ENCODE measurements around the gene HOXA4.

HOXA4 gene

DNA sequence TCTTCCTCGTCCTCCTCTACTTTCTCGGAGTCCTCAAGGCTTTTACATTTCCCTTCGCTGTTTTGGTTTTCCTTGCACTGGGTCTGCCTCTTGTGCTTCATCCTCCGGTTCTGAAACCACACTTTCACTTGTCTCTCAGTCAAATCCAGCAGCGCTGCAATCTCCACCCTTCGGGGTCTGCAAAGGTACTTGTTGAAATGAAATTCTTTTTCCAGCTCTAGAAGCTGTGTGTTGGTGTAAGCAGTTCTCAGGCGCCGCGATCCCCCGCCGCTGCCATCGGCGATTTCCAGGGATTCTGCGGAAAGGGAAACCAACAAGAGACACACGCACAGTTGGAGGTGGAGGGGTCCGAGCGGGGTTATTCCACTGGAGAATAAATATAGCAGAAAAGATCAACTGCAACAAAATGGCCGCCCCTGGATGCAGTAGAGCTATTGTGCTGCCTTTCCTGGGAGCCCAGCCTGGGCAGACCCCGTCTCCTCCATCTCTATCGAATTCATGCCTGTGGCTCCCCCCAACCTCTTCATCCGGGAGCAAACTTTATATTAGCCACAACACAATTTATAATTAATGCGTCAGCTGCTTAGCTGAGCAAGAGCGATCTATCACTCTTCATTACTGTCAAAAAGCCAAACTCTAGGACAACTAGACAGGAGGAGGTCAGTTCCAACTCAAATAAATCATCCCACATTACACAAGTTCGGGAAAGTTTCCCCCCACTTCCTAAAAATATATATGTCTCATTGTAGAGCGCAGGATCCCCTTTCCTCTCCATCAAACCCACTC, 29.2 kb downstream of the HOXA4 start:
- Histone ChIP-seq H3K4me3 (replicated peaks; ENCODE audit: insufficient read depth, low read length) (no peak overlapping the region), H3K27me3 (ENCODE audit: insufficient read depth, poor library complexity, severe bottlenecking) (peaks cover 38% of the 10 kb centered on the region), H3K27ac (replicated peaks) (no peak overlapping the region)
- TF ChIP-seq, protein P1, sequence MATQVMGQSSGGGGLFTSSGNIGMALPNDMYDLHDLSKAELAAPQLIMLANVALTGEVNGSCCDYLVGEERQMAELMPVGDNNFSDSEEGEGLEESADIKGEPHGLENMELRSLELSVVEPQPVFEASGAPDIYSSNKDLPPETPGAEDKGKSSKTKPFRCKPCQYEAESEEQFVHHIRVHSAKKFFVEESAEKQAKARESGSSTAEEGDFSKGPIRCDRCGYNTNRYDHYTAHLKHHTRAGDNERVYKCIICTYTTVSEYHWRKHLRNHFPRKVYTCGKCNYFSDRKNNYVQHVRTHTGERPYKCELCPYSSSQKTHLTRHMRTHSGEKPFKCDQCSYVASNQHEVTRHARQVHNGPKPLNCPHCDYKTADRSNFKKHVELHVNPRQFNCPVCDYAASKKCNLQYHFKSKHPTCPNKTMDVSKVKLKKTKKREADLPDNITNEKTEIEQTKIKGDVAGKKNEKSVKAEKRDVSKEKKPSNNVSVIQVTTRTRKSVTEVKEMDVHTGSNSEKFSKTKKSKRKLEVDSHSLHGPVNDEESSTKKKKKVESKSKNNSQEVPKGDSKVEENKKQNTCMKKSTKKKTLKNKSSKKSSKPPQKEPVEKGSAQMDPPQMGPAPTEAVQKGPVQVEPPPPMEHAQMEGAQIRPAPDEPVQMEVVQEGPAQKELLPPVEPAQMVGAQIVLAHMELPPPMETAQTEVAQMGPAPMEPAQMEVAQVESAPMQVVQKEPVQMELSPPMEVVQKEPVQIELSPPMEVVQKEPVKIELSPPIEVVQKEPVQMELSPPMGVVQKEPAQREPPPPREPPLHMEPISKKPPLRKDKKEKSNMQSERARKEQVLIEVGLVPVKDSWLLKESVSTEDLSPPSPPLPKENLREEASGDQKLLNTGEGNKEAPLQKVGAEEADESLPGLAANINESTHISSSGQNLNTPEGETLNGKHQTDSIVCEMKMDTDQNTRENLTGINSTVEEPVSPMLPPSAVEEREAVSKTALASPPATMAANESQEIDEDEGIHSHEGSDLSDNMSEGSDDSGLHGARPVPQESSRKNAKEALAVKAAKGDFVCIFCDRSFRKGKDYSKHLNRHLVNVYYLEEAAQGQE (IDR thresholded peaks at IDR 0.05; ENCODE audit: insufficient replicate concordance, low read depth) = no peak
- TF ChIP-seq POLR2AphosphoS5 (IDR thresholded peaks at IDR 0.05; ENCODE audit: low read depth) = no peak
- TF ChIP-seq GABPA (IDR thresholded peaks at IDR 0.05; ENCODE audit: low read depth) = no peak
- no peak for TF ChIP-seq CTCF (IDR thresholded peaks at IDR 0.05; ENCODE audit: insufficient read depth, low read length)
- no peak for DNase-seq (ENCODE audit: low read depth in 1 of 2, low spot score in 1 of 2)

GRCh38 chr7:27100694-27101170, 29.8 kb downstream of the HOXA4 start:
- no peak for TF ChIP-seq CTCF (IDR thresholded peaks at IDR 0.05; ENCODE audit: insufficient read depth, low read length)
- TF ChIP-seq, protein P1 (IDR thresholded peaks at IDR 0.05; ENCODE audit: insufficient replicate concordance, low read depth) = no peak
- TF ChIP-seq GABPA (IDR thresholded peaks at IDR 0.05; ENCODE audit: low read depth) = no peak
- TF ChIP-seq SPI1 (IDR thresholded peaks at IDR 0.05; ENCODE audit: borderline replicate concordance, low read depth) = no peak
- TF ChIP-seq POLR2AphosphoS5 (IDR thresholded peaks at IDR 0.05; ENCODE audit: low read depth) = no peak
- peaks cover 36% of the 10 kb centered on the region for H3K27me3 ChIP-seq (ENCODE audit: insufficient read depth, poor library complexity, severe bottlenecking)
- H3K27ac ChIP-seq (replicated peaks) = no peak overlapping the region
- H3K4me3 ChIP-seq (replicated peaks; ENCODE audit: insufficient read depth, low read length) = no peak overlapping the region
- no peak for DNase-seq (ENCODE audit: low read depth in 1 of 2, low spot score in 1 of 2)

DNA sequence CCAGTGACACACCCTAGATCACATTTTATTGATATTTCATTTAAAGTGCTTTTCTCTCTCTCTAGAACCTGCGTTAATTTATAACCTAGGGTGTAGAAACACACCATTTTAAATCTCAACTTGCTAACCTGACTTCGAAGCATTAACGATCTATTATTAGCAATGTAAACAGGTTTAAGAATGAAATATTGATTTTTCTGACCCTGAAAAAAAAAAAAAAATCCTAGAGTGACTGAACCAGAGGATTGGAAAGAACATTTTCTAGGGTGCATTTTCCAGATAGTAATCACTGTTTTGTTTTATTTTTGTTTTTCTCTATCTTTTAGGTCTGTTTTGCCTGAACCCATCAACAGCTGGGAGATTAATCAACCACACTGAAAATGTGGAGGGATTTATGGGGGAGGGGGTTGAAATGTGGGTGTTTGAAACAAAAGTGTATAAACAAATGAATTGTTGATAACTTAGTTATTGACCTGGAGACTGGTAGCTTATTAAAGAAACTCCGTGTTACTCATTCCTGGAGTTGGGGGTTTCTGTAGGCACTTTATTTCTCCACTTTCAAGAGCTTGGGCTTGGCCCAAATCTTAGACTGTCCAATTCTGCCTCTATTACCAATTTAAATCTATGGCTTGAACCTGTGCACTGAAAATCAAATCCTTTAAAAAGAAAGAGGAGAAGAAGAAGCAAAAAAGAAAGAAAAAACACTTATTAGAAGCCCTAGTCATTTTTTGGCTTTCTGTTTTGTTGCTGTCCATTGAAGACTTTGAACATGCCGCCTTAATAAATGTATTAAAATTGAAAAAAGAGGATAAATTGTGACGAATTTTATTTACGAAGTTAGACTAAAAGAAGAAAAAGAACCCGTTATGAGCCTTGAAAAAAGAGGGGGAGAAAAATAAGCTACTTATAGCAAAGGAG, 30.8 kb downstream of the HOXA4 start:
- peaks cover 33% of the 10 kb centered on the region for H3K27me3 ChIP-seq (ENCODE audit: insufficient read depth, poor library complexity, severe bottlenecking)
- no peak overlapping the region for H3K27ac ChIP-seq (replicated peaks)
- TF ChIP-seq GABPA (IDR thresholded peaks at IDR 0.05; ENCODE audit: low read depth) (no peak), CTCF (IDR thresholded peaks at IDR 0.05; ENCODE audit: insufficient read depth, low read length) (no peak), SPI1 (IDR thresholded peaks at IDR 0.05; ENCODE audit: borderline replicate concordance, low read depth) (no peak), POLR2AphosphoS5 (IDR thresholded peaks at IDR 0.05; ENCODE audit: low read depth) (no peak)
- TF ChIP-seq, protein P1 (IDR thresholded peaks at IDR 0.05; ENCODE audit: insufficient replicate concordance, low read depth) = no peak
- DNase-seq (ENCODE audit: low read depth in 1 of 2, low spot score in 1 of 2) = no peak
- no peak overlapping the region for H3K4me3 ChIP-seq (replicated peaks; ENCODE audit: insufficient read depth, low read length)

Measured in HL-60 (cell line).